NT2/D1 (cell line): ENCODE measurements around the gene DOCK10.

Source experiments
- SUZ12 ChIP-seq: IDR thresholded peaks from 2 replicates; pipeline ENCODE4 v1.6.1; 2011; ENCODE audit not compliant: insufficient read length, insufficient read depth; ENCODE audit errors: extremely low read depth
- YY1 ChIP-seq: IDR thresholded peaks from 2 replicates; pipeline ENCODE4 v1.6.1; 2011; ENCODE audit not compliant: insufficient read length, insufficient read depth
- ZNF274 ChIP-seq: IDR thresholded peaks from 2 replicates; pipeline ENCODE4 v1.6.1; 2011; ENCODE audit warnings: mild to moderate bottlenecking, low read depth, low read length

DNA sequence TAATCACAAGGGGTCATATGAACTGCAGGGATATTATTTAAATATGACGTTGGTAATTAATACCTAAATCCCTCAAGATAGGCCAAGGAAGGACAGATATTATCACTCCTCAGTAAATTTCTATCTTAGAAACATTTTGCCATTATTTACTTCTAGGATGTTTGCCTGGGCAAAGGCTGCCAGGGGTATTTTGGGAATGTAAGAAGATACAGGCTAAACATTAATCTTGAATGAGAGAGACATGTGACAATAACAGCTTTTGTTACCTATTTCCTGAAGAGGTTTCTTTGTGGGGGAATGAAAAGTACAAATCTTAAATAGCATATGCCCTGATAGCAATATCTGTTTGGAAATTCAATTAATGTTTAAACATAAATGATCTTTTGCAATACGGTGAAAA lies 325.3 kb downstream of the DOCK10 start:
- TF ChIP-seq ZNF274 (no peak), YY1 (no peak), SUZ12 (no peak)
